Stimulated activated CD8-positive, alpha-beta memory T cell treated with anti-CD3 and anti-CD28 coated beads, Interleukin-7, amount 100 ng/mL, for 1 hour (primary cell): Measurements from ENCODE around the gene MDM1.

ENCODE experiments used
- DNase-seq, 2 donors: peaks; one replicate each; pipeline ENCODE4 v3.0.0-alpha.2; 2020; ENCODE audit warnings: low read depth in 2 of 2

The MDM1 gene

DNA sequence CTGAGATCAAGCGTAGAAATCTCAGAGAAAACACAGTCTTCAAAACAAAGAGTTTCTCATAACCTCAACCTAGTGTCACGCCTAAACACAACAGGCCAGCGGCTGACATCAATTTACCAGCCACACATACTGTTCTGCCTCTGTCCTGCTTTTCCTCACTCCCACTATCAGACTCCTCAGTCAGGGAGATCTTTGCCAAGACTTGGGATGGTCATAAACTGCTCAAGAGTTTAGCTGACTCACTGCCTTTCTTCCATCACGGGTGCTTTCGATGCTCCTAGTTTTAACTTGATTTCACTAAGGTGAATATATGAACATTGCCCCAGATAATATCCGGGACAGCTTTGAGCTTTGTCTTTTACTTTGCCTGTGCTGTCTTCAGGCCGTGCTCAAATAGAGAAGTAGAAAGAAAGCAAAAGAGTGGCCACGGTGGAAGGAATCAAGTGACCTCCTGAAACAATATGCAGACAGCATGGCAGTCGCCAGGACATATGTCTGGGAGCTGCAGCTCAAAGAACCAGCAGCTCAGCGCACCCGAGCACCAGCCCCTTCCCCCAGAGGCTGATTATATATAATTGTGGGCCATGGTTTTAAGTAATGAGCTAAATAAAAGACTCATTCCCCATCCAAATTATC, 12.1 kb downstream of the MDM1 start:
- no peak for DNase-seq

DNA sequence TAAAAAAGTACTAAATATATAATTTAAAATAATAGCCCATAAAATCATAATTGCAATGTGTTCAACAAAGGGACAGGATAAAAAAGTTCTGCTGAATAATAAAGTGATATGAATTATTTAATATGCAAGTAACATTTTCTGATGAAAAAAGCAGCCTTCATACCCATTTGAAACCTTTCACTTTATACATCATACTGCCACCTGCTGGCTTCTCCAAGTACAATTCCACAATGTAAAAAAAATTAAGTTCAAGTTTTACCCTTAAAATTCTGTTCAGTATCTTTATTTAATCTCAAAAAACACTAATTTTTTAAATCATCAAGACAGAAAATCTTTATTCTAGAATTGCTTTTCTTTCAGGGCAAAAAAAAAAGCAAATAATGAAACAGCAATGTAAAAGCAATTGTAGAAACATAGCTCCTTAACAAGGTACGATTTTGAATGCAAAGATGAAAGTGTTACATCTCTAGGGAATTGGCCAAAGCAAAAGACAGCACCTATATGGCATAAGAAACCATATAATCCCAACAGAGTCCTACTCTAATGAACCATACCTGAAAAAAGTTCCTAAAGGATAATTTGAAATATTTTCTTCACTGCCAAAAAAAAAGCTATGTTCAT, 15.0 kb downstream of the MDM1 start:
- DNase-seq = no peak

DNA sequence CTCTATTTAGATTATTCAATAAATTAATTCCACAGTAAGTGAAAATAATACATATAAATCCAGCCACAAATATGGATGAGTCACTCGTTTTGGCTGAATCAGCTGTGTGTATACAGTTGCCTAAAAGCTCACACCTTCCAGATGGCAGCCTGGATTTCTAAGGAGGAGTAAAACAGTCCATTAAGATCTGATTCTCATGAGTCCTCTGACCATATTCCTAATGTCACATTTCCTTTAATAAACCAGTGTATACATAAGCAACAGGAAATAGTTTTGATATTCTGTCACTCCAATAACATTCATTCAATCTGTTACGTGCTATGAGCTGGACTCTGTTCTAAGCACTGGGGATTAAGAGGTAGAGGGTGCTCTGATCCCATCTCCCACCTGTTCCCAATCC, 21.8 kb downstream of the MDM1 start:
- DNase-seq = no peak

DNA sequence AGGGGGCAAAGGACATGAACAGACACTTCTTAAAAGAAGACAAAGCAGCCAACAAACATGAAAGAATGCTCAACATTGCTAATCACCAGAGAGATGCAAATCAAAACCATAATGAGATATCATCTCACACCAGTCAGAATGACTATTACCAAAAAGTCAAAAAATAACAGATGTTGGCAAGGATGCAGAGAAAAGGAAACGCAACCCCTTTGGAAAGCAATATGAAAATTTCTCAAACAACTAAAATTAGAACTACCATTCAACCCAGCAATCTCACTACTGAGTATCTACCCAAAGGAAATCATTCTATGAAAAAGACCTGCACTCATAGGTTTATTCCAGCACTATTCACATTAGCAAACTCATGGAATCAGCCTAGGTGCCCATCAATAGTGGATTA, 25.6 kb downstream of the MDM1 start:
- DNase-seq = no peak

DNA sequence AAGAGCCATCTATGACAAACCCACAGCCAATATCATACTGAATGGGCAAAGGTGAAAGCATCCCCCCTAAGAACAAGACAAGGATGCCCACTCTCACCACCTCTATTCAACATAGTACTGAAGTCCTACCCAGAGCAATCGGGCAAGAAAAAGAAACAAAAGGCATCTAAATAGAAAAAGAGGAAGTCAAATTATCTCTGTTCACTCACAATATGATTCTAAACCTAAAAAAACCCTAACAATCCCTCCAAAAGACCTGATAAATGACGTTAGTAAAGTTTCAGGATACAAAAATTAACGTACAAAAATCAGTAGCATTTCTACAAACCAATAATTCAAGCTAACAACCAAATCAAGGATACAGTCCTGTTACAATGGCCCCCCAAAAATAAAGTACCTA, 26.9 kb downstream of the MDM1 start:
- no peak for DNase-seq

DNA sequence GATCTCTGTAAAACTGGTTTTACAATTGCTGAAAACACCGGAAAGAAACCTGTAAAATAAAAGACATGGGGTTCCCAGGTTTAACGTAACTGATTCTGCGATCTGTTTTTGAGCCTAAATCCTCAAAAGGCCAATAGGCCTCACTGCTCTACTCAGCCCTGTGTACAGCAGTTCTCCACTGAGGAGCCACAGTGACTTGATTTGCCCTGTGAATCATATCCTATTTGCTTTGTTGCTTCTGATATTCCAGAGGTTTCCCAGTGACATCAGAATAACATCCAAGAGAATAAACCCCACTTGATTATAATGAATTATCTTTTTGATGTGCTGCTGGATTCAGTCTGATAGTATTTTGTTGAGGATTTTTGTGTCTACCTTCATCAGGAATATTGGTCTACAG, 27.5 kb downstream of the MDM1 start:
- no peak for DNase-seq

DNA sequence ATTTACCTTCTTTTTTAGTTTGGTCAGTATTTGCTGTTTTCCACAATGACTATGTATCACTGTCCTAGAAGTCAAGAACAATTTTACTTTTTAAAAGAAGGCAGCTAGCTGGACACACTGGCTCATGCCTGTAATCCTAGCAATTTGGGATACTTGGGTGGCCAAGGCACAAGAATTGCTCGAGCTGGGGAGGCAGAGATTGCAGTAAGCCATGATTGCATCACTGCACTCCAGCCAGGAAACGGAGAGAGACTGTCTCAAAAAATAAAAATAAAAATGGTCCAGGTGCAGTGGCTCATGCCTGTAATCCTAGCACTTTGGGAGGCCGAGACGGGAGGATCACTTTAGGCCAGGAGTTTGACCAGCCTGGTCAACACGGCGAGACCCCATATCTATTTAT, 28.3 kb downstream of the MDM1 start:
- no peak for DNase-seq

DNA sequence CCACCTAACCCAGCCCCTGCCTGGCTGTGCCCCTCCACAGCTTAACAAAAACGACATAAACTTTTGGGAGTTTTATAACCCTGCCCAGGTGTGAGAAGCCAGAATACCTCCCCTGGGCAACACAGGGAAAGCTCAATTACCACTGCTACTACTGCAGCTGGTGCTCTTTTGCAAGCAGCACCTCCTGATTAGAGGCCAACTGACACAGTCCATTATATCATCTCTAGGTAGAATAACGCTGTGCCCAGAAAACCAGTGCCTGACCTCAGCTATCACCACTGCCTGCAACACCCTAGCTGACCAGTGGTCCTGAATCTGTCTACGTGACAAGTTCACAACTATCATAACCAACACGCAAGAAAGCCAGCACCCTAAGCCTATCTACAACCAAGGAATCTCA, 34.2 kb downstream of the MDM1 start:
- no peak for DNase-seq

DNA sequence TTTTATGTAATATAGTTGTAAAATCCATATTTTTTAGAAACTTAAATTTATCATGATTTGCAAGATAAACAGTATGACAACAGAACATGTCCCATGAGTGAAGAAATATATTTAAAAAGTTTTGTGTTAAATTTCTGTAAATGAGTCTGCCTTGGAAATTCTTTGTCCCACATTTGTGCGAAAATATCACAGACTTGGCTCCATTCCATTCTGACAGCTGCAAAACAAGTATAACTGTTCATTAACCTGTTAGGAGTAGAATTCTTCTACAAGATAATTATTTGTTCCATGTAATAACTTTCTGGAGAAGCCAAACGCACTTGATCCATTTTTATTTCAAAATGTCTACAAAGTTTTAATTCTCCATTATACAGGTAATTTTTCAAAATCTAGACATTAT, 37.9 kb downstream of the MDM1 start:
- no peak for DNase-seq

DNA sequence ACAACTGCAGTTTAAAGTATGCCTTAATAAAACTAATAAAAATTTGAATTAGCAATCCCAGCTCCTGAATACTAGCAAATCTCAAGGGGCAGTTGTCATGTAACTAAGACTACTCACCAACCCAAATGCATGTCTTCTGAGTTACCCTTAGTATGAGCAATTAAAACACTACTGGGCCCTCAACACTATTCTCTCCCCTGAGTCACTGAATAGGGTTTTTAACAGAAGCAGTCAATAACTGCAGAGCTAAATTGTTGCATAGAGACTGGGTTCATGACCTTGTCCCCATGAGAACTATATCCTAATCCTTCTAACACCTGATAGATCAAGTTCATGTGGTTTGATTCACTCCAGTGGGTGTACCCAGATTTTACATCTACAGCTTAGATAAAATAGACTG, 38.8 kb downstream of the MDM1 start:
- DNase-seq = no peak

DNA sequence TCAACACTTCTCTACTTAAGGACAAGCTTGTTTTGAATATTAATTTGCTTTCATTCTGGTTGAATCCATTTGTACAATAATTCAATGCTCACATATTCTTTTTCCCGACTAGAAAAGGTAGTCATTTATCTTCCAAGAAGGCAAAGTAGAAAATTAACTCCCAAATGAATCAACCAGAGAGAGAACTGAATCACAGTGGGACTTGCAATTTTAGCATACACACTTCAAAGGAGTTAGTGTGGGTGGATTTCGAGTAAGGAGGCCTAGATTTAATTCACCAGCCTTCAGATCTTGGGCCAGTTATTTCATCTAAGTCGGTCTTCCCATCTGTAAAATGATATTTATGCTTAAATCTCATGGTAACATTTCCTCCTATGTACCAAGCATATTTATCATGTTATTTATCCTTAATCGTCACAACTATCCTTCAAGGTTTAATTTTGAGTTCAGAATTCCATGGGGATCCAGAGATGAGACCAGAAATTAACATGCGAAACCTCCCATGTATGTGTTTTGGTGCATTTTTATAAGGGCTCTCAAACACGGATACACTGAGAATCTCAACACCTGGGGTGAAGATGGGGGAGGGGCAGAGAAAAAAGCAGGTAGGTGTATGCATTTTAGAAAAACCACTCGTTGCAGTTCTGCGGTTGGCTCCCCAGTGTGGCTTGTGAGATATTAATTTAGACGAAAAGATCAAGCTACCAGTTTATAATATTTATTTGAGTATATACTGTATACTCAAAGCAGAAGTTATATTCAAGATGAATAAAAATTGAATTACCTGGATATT, 39.8 kb downstream of the MDM1 start:
- no peak for DNase-seq

DNA sequence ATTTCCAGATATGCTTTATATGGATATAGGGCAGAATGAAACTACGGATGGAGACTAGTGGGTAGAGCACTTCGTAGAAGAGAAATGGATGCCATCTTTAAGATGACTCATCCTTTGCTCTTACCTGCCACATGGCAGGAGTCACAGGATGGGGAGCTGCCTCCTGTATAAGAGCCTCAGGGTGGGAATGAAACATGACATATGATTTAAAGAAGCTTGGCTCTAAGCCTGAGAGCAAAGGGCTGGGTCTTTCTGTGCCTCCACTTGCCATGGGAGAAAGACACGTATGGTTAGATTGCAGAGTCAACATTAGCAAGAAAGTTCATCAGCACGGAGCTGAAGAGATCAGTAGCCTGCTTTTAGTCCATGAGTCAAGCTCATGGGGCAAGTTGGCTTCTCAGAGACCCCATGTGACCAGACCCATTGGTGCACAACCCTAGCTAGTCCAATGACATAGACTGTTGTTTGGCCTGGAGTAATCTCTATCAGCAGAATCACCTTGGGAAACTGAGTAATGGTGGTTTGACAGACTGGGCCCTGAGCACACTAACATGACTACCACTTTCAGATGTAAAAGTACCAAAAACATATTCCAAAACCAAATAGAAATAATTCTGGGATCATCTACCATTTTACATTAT, 40.6 kb downstream of the MDM1 start:
- no peak for DNase-seq

DNA sequence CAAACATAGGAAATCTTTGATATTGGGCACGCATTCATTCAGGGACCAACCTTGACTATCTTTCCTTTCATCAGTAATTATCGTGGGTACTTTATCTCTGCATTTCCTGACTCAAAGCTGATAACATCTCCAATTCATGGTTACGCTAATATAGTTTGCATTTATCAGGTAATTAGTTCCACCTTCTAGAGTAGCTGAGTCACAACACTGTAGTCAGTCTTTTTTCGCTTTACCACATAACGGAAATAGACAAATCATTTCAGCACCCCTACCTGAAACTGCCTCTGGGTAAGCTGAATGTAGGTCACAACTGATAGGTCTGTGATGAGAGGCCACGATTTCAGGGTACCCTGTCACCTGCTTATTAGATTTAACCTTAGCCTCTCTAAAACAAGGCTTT, 42.0 kb downstream of the MDM1 start:
- DNase-seq = no peak

DNA sequence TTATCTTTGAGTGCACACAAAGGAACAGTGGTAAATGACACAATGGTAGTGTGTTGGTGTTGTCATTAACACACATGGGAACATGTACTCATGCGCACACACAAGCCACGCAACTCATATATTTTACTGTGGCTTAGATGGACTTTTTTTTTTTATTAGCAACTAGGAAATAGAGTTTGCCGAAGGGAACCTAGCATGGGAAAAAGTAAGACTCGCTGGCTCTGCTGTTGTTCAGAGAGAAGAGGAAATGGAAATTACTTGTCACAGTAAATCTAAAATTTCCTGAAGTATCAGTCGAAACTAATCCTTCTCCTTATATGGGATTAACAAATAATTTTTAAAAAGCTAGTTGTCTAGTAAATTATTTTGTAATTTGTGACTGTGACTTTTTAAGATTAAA, 45.1 kb downstream of the MDM1 start:
- DNase-seq = no peak

DNA sequence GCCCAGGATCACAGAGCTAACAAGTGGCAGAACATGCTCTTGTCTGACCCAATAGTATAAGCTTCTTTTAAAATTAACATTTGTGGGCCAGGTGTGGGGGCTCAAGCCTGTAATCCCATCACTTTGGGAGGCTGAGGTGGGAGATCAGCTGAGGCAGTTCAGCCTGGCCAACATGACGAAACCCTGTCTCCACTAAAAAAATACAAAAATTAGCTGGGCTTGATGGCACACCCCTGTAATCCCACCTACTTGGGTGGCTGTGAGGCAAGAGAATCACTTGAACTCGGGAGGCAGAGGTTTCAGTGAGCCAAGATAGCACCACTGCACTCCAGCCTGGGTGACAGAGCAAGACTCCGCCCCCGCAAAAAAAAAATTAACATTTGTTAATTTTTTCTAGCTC, 45.8 kb downstream of the MDM1 start:
- no peak for DNase-seq

DNA sequence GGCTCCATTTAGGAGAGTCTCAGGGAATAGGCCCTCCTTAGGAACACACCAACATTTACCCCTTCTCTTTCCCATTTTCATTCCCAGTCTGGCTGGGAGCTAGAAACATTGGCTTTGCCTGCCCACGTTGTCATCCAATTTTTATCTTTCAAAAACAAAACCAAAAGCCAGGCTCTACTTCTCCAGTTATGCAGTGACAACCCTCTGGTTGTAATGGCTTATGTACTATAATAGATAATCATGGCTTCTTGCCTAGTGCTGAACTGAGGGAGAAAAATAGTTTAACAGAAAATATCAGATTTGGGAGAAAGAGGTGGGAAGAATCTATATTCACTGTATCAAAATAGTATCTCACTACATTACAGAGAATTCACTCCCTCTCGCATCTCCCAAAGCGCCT, 46.6 kb downstream of the MDM1 start:
- no peak for DNase-seq

DNA sequence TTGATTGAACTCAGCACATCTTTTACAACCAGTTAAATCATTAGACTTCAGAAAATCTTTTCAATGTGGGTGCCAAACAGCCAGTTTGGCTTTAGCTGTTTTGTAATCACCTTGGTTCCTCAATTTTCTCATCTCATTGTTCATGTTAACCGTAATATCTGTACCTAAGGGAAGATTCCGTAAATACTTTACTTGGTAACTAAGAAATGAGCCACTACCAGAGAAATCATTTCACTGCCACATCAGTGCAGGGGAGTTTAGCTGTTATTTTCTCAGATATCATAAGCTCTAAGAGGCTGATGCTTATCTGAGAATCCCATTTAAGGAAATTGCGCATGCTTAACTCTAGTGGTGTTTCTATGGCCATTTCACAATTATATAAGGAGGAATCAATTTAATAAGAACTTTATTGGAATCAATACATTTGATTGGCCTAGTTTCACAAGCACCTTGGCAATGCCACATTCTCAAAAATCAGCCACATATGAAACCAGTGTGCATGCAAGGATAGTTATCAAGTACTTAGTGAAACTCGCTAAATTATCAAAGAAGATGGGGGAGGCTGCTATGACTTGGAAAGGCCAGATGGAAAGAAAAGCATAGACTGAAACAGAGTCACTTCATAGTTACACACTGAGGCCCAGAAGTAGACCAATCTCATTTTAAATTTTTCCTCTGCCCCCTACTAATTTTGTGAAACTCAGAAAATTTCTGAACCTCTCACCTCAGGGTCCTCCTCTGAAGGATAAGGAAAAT, 50.7 kb downstream of the MDM1 start:
- no peak for DNase-seq

DNA sequence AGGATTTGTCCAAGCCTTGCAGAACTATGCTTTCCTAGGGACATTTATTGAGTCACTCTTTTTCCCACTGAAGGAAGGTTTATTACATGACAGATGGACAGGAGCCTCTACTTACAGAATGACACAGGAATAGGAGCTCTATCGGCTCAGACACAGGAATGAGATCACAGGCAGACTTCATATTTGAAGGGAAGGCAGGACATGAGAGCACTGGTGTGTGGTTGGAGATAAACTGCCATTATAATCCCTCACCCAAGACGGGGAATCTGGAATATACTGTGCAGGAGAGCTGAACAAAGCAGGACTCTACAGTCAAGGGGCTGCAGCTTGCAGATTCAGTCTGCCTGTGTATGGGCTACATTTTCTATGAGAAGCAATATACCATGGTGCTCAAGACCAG, 51.9 kb downstream of the MDM1 start:
- no peak for DNase-seq

DNA sequence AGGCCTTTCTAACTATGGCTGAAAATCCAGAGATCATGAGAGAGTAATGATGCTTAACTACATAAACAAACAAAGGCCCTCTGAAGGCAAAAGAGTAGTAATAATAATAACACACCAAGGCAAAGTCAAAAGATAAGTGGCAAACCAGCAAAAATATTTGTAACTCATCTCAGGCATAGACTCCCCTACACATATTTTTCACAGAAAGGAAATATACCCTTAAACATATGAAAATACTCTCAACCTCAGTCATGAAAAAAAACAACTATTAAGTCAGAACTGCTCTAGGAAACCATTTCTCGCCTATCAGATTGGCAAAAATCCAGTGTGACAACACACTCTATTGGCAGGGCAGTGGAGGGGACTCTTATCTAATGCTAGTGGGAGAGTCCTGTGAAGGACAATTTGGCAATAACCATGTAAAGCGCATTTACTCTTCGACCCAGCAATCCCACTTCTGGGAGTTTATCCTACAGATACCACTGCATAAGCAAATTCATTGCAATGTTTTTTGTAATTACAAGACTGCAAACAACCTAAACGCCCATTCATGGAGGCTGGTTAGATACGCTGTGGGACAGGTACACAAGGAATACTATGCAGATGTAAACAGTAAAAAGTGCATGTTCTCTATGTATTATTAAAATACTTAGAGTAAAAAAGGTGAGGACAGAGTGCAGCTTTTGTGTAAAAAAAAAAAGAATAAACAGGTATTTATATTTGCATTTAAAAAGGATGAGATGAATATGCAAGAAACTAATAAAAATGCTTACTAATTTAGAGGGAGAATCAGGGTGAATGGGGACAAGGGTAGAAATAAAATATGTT, 52.7 kb downstream of the MDM1 start:
- no peak for DNase-seq

DNA sequence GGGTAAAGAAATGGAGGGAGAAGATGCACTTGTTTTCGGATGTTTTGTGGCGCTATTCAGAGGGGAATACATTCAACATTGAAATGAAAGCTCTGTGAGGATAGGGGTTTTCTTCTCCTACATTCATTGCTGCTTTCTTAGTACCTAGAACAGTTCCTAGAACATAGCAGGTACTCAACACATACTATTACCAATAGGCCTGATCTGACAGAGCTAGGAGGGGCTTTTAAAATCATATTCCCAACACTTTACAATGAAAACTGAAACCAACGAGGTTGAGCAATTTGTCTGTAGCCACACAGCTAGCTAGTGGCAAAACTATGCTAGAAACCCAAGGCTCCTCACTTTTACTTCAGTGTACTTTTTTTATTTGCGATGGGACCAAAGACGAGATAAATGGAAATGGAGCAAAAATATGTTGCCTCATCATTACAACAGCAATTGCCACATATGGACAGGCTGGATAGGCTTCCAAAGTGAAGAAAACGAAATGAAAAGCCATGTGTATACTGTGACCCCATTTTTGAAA, 55.7 kb downstream of the MDM1 start:
- DNase-seq = no peak

DNA sequence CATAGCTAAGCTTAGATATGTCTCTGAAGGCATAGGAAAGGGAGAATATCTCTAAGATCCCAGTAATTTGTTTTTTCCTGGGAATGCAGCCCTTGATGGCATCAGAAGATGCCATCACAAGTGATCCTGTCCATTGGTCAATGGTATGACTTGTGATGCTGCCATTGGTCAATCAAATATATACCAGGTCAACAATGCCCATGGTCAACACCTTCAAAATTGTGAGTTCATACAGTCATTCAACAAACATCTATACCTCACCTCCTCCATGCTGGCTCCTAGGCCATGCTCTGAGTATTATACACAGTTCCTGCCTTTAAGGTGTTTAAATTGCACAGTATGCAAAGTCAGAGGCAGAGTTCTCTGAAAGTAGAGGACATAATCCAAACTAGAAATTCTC, 59.4 kb downstream of the MDM1 start:
- DNase-seq = no peak
